HepG2 (cell line): ENCODE measurements around the gene SATB2. TPM values are rescaled to one million over a fixed set of nuclear protein-coding genes. Genes with fewer than 3 reads are reported as not detected.

Experiments
- ATAC-seq: fragments of 200-7000 bp; cut with Tn5 transposase; 3 replicates; pipeline ENCODE4 v1.9.1; 2020; ENCODE audit warnings: mild to moderate bottlenecking, moderate library complexity
- BruUV-seq: library from RNA; stranded (reverse); fragments of 400-500 nt; replicated peaks from 2 replicates; lab custom pipeline; 2021; lab: Mats Ljungman, UMichigan
- CTCF ChIA-PET: fragments of 300-600 bp; formaldehyde crosslinking; extraction: SDS; loops from one replicate; lab custom pipeline; 2021; ENCODE audit warnings: low total read pairs, inconsistent platforms, low intra/inter-chr PET ratio; lab: Yijun Ruan, JAX
- POLR2A ChIA-PET: fragments of 350-600 bp; sonication (Branson Sonifier 250); formaldehyde crosslinking; loops from one replicate; lab custom pipeline; 2020; ENCODE audit warnings: antibody characterized with exemption, inconsistent platforms; lab: Yijun Ruan, JAX
- DNase-seq: peaks from one replicate; pipeline ENCODE4 v3.0.0-alpha.2; 2015; ENCODE audit warnings: low spot score
- FAIRE-seq: peaks from 3 replicates; lab custom pipeline; 2011; peaks lifted over from hg19 to GRCh38; lab: Jason Lieb, UNC
- H2AFZ ChIP-seq: one replicate; pipeline ENCODE4 v1.6.1; 2011; ENCODE audit warnings: low read length, inconsistent platforms
- H3K27ac ChIP-seq: fragments of 300-600 bp; 3 replicates; pipeline ENCODE4 v1.8.0; 2011; ENCODE audit warnings: mixed run types, mild to moderate bottlenecking, mixed read lengths, low read length, inconsistent platforms; ENCODE audit not compliant: insufficient read depth; ENCODE audit errors: extremely low read length
- H3K27me3 ChIP-seq, 2 experiments: fragments of 200-600 bp in 1 of 2; 2 replicates in 1 of 2; 3 replicates in 1 of 2; pipeline versions ENCODE4 v1.6.0 to v1.8.0; 2011; ENCODE audit warnings: low read length in 2 of 2, mild to moderate bottlenecking in 2 of 2, moderate library complexity in 2 of 2, inconsistent platforms in 1 of 2; ENCODE audit not compliant: insufficient read depth in 2 of 2, control insufficient read depth in 1 of 2
- H3K36me3 ChIP-seq, 2 experiments: fragments of 200-600 bp in 1 of 2; replicated peaks in 1 of 2; 2 replicates in 1 of 2; 3 replicates in 1 of 2; pipeline versions ENCODE4 v1.5.1 to v1.8.0; 2011; ENCODE audit warnings: low read length in 2 of 2, inconsistent platforms in 1 of 2; ENCODE audit not compliant: insufficient read depth in 2 of 2, control insufficient read depth in 1 of 2
- H3K4me1 ChIP-seq: 2 replicates; pipeline ENCODE4 v1.5.1; 2012; ENCODE audit warnings: low read length, inconsistent platforms; ENCODE audit not compliant: insufficient read depth
- H3K4me2 ChIP-seq: 2 replicates; pipeline ENCODE4 v1.6.0; 2011; ENCODE audit warnings: low read depth, low read length, inconsistent platforms
- H3K4me3 ChIP-seq, 3 experiments: fragments of 200-600 bp in 1 of 3; sonication (generic), shearing (Covaris generic) in 1 of 3; replicated peaks in 1 of 3; 2 replicates each; pipeline ENCODE4 v1.5.1; 2011 to 2016; ENCODE audit warnings: low read length in 3 of 3, inconsistent platforms in 2 of 3, low read depth in 2 of 3, mild to moderate bottlenecking in 2 of 3, control low read depth in 1 of 3, mixed read lengths in 1 of 3; ENCODE audit not compliant: insufficient read depth in 1 of 3
- H3K79me2 ChIP-seq: one replicate; pipeline ENCODE4 v1.6.1; 2011; ENCODE audit warnings: low read length, inconsistent platforms; ENCODE audit not compliant: insufficient read depth
- H3K9ac ChIP-seq: 2 replicates; pipeline ENCODE4 v1.6.0; 2011; ENCODE audit warnings: mild to moderate bottlenecking, low read depth, low read length, inconsistent platforms; ENCODE audit not compliant: insufficient read depth
- H3K9me3 ChIP-seq: 2 replicates; pipeline ENCODE4 v1.5.1; 2012; ENCODE audit warnings: mild to moderate bottlenecking, low read length
- H4K20me1 ChIP-seq: 2 replicates; pipeline ENCODE4 v1.6.0; 2011; ENCODE audit warnings: inconsistent platforms, mild to moderate bottlenecking, low read length, moderate library complexity; ENCODE audit not compliant: insufficient read depth
- MAZ ChIP-seq, 2 experiments: sonication (generic) in 1 of 2; formaldehyde crosslinking in 1 of 2; IDR thresholded peaks; 2 replicates each; pipeline versions ENCODE4 v1.5.0 to v1.6.1; 2012 to 2020; ENCODE audit warnings: low read depth in 2 of 2, mild to moderate bottlenecking in 2 of 2, borderline replicate concordance in 1 of 2, improper control_type of control experiment in 1 of 2, low read length in 1 of 2, missing genetic modification reagents in 1 of 2, moderate library complexity in 1 of 2
- NFIB ChIP-seq: sonication (generic); formaldehyde crosslinking; IDR thresholded peaks from 2 replicates; pipeline ENCODE4 v1.9.0; 2021; ENCODE audit warnings: missing genetic modification reagents, mild to moderate bottlenecking, borderline replicate concordance
- RFX1 ChIP-seq: fragments of 450-650 bp; IDR thresholded peaks from 2 replicates; pipeline ENCODE4 v1.6.1; 2017
- XRCC5 ChIP-seq: fragments of 200-400 bp; formaldehyde crosslinking; optimal IDR thresholded peaks from 2 replicates; pipeline ENCODE3; 2017; ENCODE audit warnings: mild to moderate bottlenecking, low read length
- ZMAT3 ChIP-seq: sonication (generic); formaldehyde crosslinking; conservative IDR thresholded peaks from 2 replicates; pipeline ENCODE4 v1.7.0; 2021; ENCODE audit warnings: missing genetic modification reagents
- ZNF24 ChIP-seq: fragments of 450-650 bp; IDR thresholded peaks from 2 replicates; pipeline ENCODE4 v1.6.1; 2017; ENCODE audit warnings: antibody characterized with exemption, mild to moderate bottlenecking
- ZNF724P ChIP-seq: sonication (generic); formaldehyde crosslinking; IDR thresholded peaks from 2 replicates; pipeline ENCODE4 v1.8.0; 2022; ENCODE audit warnings: missing genetic modification reagents, borderline replicate concordance
- WGBS: methylation state at CpG from one replicate; pipeline ENCODE4 v1.1.6; 2017; ENCODE audit warnings: low lambda C conversion rate; 5-methylcytosine and 5-hydroxymethylcytosine counted together
- in situ Hi-C: cut with HindIII; loops from 2 replicates; pipeline ENCODE4 v1.10.0; 2017; ENCODE audit warnings: low pct_unique_long_range_greater_than_20kb; ENCODE audit not compliant: extremely low pct_ligation_motif_present
- intact Hi-C: fragments of 100-400 bp; cut with micrococcal nuclease; formaldehyde crosslinking; loops from one replicate; pipeline ENCODE4 v1.10.0; 2022; ENCODE audit not compliant: unreplicated experiment
- polyA plus RNA-seq, 8 experiments: library from polyadenylated mRNA; depleted of rRNA in 3 of 8; stranded (reverse) in 7 of 8; unstranded in 1 of 8; fragments of >200 nt; fragmentation: Illumina TruSeq in 4 of 8; extraction: Trizol in 4 of 8; gene quantifications; 2 replicates each; pipeline versions ENCODE4 v1.2.1 to v1.2.3, GENCODE V29; 2011 to 2016; ENCODE audit warnings: low read depth in 4 of 8, missing spikeins in 1 of 8, mixed read lengths in 1 of 8; ENCODE audit not compliant: insufficient read depth in 1 of 8
- total RNA-seq, 5 experiments: library from RNA; depleted of rRNA; stranded (reverse); fragments of >200 nt; fragmentation: Illumina TruSeq; extraction: Trizol; gene quantifications; 2 replicates each; pipeline ENCODE4 v1.2.3, GENCODE V29; 2016; ENCODE audit warnings: low read depth in 1 of 5

Gene SATB2
- total and polyA plus RNA-seq, 2 of the 13 experiments (the other 11 are each of a cell fraction or from before 2014, with no cell fraction given): 2.5 to 5.5 TPM

DNA sequence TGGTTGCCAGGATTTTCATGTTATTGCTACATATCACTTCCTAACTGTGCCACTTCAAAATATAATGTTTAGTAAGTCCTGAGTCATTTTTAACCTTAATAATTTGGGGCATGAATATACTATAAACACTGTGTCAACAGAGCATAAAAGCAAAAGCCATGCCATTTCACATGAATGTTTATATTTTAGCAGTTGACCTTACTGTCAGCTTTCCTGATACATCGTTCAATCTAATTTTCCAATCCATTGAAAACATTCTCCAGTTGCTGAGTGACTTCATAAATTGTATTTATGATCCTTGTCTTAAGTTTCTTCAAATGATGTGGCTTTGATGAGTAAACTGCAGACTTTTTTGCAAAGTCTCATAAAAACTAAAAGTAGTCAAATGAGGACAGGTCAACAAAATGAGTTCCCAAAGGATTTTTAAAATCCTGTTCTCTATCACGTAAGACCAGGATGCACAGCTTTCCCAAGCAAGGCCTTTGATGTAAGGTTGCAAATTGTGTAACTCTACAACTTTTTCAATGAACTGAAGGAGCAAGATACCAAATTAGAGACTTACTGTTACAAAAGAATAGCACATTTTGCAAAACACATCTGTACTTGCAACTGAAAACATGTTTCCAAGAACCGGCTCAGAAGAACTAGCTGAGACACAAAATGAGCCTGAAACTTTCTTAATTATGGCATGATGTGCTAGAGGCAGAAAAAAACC is 117.7 kb downstream of the SATB2 start:
- Histone ChIP-seq H3K4me2 (no peak overlapping the region), H3K27ac (no peak overlapping the region), H3K36me3 (no peaks in the 10 kb centered on the region), H3K79me2 (no peaks in the 10 kb centered on the region), H3K9ac (no peak overlapping the region), H3K4me3 (no peak overlapping the region), H3K4me1 (no peaks in the 10 kb centered on the region), H4K20me1 (no peaks in the 10 kb centered on the region), H2AFZ (no peak overlapping the region), H3K9me3 (no peaks in the 10 kb centered on the region)
- ChIA-PET CTCF (no interaction called here), POLR2A (no interaction called here)
- DNase-seq: no peak
- WGBS: 44% methylated on average over 3 of the region's 3 CpGs
- no peak for FAIRE-seq
- intact Hi-C loops (no loop called here), in situ Hi-C loops (no loop called here)
- ATAC-seq: no peak
- TF ChIP-seq ZNF724P (CRISPR knock-in tag): no peak
- TF ChIP-seq, all 625 proteins: peak for 0
- no TSS peak for BruUV-seq
- H3K27me3 ChIP-seq: no peaks in the 10 kb centered on the region

DNA sequence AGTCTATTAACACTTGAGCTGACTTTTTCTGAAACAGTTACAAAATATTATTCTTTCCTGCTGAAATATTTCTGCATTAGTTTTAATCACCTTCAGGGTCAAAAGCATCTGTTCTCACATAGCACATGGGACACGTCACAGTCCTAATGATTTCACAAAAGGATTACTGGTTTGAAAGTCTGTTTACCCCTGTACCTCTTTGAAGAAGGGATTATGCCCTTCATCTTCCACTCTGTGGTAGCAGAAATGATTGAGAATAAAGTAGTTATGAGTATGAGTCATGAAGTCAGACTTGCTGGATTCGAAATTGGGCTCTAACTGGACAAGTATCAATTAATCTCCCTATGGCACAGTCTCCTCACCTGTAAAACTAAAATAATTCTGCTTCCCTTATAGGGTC is 121.2 kb downstream of the SATB2 start:
- Histone ChIP-seq H3K4me1 (no peaks in the 10 kb centered on the region), H4K20me1 (no peaks in the 10 kb centered on the region), H3K9ac (no peak overlapping the region), H3K36me3 (no peaks in the 10 kb centered on the region), H3K4me2 (no peak overlapping the region), H3K27ac (no peak overlapping the region), H3K9me3 (no peaks in the 10 kb centered on the region), H3K79me2 (no peaks in the 10 kb centered on the region), H2AFZ (no peak overlapping the region), H3K4me3 (no peak overlapping the region)
- in situ Hi-C loops: no loop called here
- ChIA-PET CTCF (no interaction called here), POLR2A (no interaction called here)
- ATAC-seq (no peak), FAIRE-seq (no peak), DNase-seq (no peak)
- no TSS peak for BruUV-seq
- intact Hi-C loops: no loop called here
- WGBS: 37% methylated on average over 2 of the region's 2 CpGs
- TF ChIP-seq MAZ (IDR thresholded peaks at IDR 0.05; ENCODE audit: borderline replicate concordance, low read depth, low read length) (no peak), MAZ (CRISPR knock-in tag; IDR thresholded peaks at IDR 0.05; ENCODE audit: low read depth) (no peak), ZMAT3 (no peak), XRCC5 (no peak), ZNF24 (no peak), NFIB (CRISPR knock-in tag) (no peak), RFX1 (no peak)
- TF ChIP-seq, all 625 proteins: peak for 0
- H3K27me3 ChIP-seq: no peaks in the 10 kb centered on the region
